HFFc6 (cell line): ENCODE data around the gene RIN2. TPM values are rescaled to one million over a fixed set of nuclear protein-coding genes. Genes with fewer than 3 reads are reported as not detected.

Source experiments
- DNase-seq: peaks from one replicate; pipeline ENCODE4 v3.0.0-alpha.2; 2018
- H3K27ac Mint-ChIP-seq: 2 replicates; pipeline ENCODE4 v1.8.0; 2020; ENCODE audit warnings: mild to moderate bottlenecking, mixed read lengths
- H3K27me3 Mint-ChIP-seq: 2 replicates; pipeline ENCODE4 v1.8.0; 2021; ENCODE audit warnings: mild to moderate bottlenecking, moderate library complexity, mixed read lengths; ENCODE audit not compliant: insufficient read depth
- H3K36me3 Mint-ChIP-seq: 2 replicates; pipeline ENCODE4 v1.8.0; 2021; ENCODE audit warnings: low read depth, mixed read lengths
- H3K4me1 Mint-ChIP-seq: 2 replicates; pipeline ENCODE4 v1.8.0; 2020; ENCODE audit warnings: low read depth, mixed read lengths
- H3K4me3 Mint-ChIP-seq: 2 replicates; pipeline ENCODE4 v1.8.0; 2020; ENCODE audit warnings: mild to moderate bottlenecking, moderate library complexity, mixed read lengths
- H3K9me3 Mint-ChIP-seq: 2 replicates; pipeline ENCODE4 v1.8.0; 2020; ENCODE audit warnings: mild to moderate bottlenecking, mixed read lengths
- CTCF ChIP-seq: fragments of 200-600 bp; sonication (generic); IDR thresholded peaks from 2 replicates; pipeline ENCODE4 v1.5.0; 2021; ENCODE audit warnings: antibody characterized with exemption, mild to moderate bottlenecking
- total RNA-seq, 6 experiments: library from RNA; stranded (reverse); fragmentation: NEBNext Ultra II Directional; extraction: Animal tissue kit (Norgen Biotek cat#: 25700); gene quantifications; 2 replicates in 1 of 6; 3 replicates in 5 of 6; pipeline ENCODE4 v1.2.3, GENCODE V29; 2021

Gene RIN2
- total RNA-seq, 6 experiments from 2014 or later = 41.0 to 44.0 (median 43.5) TPM

- Mint-ChIP-seq H3K27me3 (peaks cover 3% of the 10 kb centered on the region), H3K4me3 (no peak overlapping the region), H3K27ac (no peak overlapping the region), H3K4me1 (peaks cover 40% of the 10 kb centered on the region), H3K36me3 (peaks cover 22% of the 10 kb centered on the region), H3K9me3 (peaks cover 12% of the 10 kb centered on the region)
- TF ChIP-seq CTCF = no peak; the same call in 1 of the 2 replicates
- DNase-seq = no peak
Measured at GRCh38 chr20:19789446-19789845, 31.4 kb downstream of the RIN2 start.

DNA sequence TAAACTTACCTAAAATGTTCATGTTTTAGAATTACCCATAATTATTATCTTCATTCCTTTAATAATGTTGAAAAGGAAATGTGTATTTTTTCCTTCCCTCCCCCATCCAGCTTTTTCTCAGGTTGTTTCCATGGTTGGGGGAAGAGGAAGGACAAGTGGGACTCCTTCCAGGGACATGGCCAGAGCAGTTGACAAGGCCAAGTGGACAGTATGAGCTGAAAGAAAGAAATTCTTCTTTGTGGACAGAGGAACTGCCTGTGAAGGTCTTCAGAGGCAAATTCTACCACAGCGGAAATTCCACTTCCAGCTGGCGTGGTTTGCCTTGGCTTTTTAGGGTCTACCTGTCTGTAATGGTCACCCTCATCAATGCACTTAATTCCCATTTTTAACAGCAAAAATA, 33.8 kb downstream of the RIN2 start:
- H3K4me3 Mint-ChIP-seq = no peak overlapping the region
- no peak for DNase-seq
- TF ChIP-seq CTCF = no peak
- H3K9me3 Mint-ChIP-seq = peaks cover 12% of the 10 kb centered on the region
- H3K27ac Mint-ChIP-seq = no peak overlapping the region
- H3K4me1 Mint-ChIP-seq = peaks cover 29% of the 10 kb centered on the region
- peaks cover 22% of the 10 kb centered on the region for H3K36me3 Mint-ChIP-seq
- H3K27me3 Mint-ChIP-seq = no peaks in the 10 kb centered on the region; the same call in 1 of the 2 replicates

DNA sequence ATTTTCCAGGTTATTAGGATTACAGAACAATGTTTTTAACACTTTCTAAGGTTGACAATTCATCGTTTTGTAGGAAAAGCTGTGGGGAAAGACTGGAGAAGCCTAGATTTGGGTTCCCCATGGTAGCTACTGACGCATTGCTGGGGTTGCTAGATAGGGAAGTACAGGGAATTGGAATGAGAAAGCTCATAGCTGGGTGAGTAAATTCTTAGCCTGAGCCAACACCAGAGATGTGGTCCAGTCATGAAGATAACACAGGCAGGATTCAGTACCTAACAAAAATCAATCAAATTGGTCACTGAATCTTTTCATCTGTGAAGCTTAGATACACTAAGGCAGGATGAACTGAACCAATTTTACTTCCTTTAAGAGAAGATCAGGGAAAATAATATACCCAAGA, 35.7 kb downstream of the RIN2 start:
- Mint-ChIP-seq H3K4me3 (no peak overlapping the region), H3K27me3 (no peaks in the 10 kb centered on the region; the same call in 1 of the 2 replicates), H3K9me3 (peaks cover 9% of the 10 kb centered on the region), H3K36me3 (peaks cover 19% of the 10 kb centered on the region), H3K4me1 (peaks cover 27% of the 10 kb centered on the region), H3K27ac (no peak overlapping the region)
- DNase-seq = no peak
- TF ChIP-seq CTCF = no peak

- DNase-seq = no peak
- H3K27me3 Mint-ChIP-seq = no peaks in the 10 kb centered on the region; the same call in 1 of the 2 replicates
- H3K27ac Mint-ChIP-seq = no peak overlapping the region
- TF ChIP-seq CTCF = no peak
- H3K9me3 Mint-ChIP-seq = no peaks in the 10 kb centered on the region
- H3K36me3 Mint-ChIP-seq = peaks cover 13% of the 10 kb centered on the region
- no peak overlapping the region for H3K4me3 Mint-ChIP-seq
- H3K4me1 Mint-ChIP-seq = peaks cover 16% of the 10 kb centered on the region
Measured at GRCh38 chr20:19794941-19795340, 36.9 kb downstream of the RIN2 start.

DNA sequence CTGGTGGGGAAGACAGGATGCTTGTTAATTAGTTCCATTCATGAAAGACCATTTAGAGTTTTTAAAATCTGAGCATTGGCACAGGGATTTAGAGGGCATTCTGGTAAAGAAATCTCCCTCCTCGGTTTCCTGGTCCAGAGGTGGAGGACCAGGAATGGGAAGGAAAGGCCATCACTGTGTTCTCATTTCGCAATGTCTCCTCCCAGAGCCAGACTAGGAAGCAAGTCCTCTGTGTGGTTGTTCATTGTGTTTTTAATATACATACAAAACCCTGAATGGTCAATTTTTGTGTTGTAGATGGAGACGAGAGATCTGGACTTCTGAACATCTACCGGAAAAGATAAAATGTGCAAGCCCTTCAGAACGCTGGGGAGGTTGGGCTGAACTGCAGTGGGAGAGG, 41.3 kb downstream of the RIN2 start:
- Mint-ChIP-seq H3K27me3 (no peaks in the 10 kb centered on the region), H3K4me3 (no peak overlapping the region), H3K9me3 (no peaks in the 10 kb centered on the region), H3K27ac (no peak overlapping the region), H3K4me1 (peaks cover 31% of the 10 kb centered on the region), H3K36me3 (peaks cover 29% of the 10 kb centered on the region)
- DNase-seq = no peak
- no peak for TF ChIP-seq CTCF

GRCh38 chr20:19802099-19802491, 44.0 kb downstream of the RIN2 start:
- Mint-ChIP-seq H3K9me3 (no peaks in the 10 kb centered on the region; the same call in 1 of the 2 replicates), H3K27ac (no peak overlapping the region), H3K36me3 (peaks cover 42% of the 10 kb centered on the region), H3K27me3 (no peaks in the 10 kb centered on the region), H3K4me1 (peaks cover 24% of the 10 kb centered on the region), H3K4me3 (no peak overlapping the region)
- no peak for TF ChIP-seq CTCF
- DNase-seq = no peak
